ENCODE results near the gene PRIMA1. TPM values are rescaled to one million over a fixed set of nuclear protein-coding genes. Genes with fewer than 3 reads are reported as not detected.

Gene PRIMA1
- total RNA-seq, 1 experiment from 2014 or later, result 2.3 TPM

- H3K4me1 Mint-ChIP-seq, result peaks cover 23 to 24% of the 10 kb centered on the region in 2 experiments
Observed at GRCh38 chr14:93714605-93715004, 73.7 kb downstream of the PRIMA1 start.

More at GRCh38 chr14:93714605-93715004, 73.7 kb downstream of the PRIMA1 start:
- Histone ChIP-seq H3K27ac (ENCODE audit: insufficient read length, low read depth, low read length) (no peak overlapping the region), H2BK120ac (ENCODE audit: low read depth, low read length, poor library complexity, severe bottlenecking) (no peak overlapping the region), H2AFZ (ENCODE audit: low read length) (no peak overlapping the region), H2BK5ac (ENCODE audit: insufficient read length, low read length) (no peak overlapping the region), H2BK20ac (ENCODE audit: low read depth, low read length, poor library complexity, severe bottlenecking) (no peak overlapping the region), H4K8ac (replicated peaks; ENCODE audit: insufficient read length, low read depth, low read length) (no peak overlapping the region), H3K9ac (ENCODE audit: extremely low read depth, insufficient read length, low read length) (no peak overlapping the region), H3K79me1 (ENCODE audit: insufficient read depth, low read depth, low read length, poor library complexity, severe bottlenecking) (no peaks in the 10 kb centered on the region), H3K23me2 (ENCODE audit: insufficient read length, low read depth, low read length, poor library complexity, severe bottlenecking) (no peaks in the 10 kb centered on the region), H3K4me2 (ENCODE audit: insufficient read depth, insufficient read length, low read length) (no peak overlapping the region), H4K91ac (ENCODE audit: insufficient read length, low read depth, low read length) (no peak overlapping the region), H3K4me1 (ENCODE audit: insufficient read depth, low read length) (no peaks in the 10 kb centered on the region; the same call in 1 of the 2 replicates), H3T11ph (ENCODE audit: low read length) (no peak overlapping the region), H3K23ac (ENCODE audit: insufficient read length, low read depth, low read length) (no peak overlapping the region), H3K56ac (ENCODE audit: insufficient read length, low read depth, low read length) (no peak overlapping the region), H4K5ac (ENCODE audit: insufficient read length, low read depth, low read length) (no peak overlapping the region), H4K20me1 (ENCODE audit: control insufficient read depth, insufficient read depth, insufficient read length) (no peaks in the 10 kb centered on the region), H3K4ac (ENCODE audit: low read depth, low read length) (no peak overlapping the region), H3K14ac (ENCODE audit: insufficient read depth, low read length) (no peak overlapping the region), H2BK12ac (ENCODE audit: insufficient read length, low read depth, low read length) (no peak overlapping the region), H3K79me2 (ENCODE audit: insufficient read depth, low read length) (no peaks in the 10 kb centered on the region), H2BK15ac (ENCODE audit: low read depth, low read length) (no peak overlapping the region), H3K9me3 (ENCODE audit: control insufficient read depth, low read depth, low read length) (no peaks in the 10 kb centered on the region), H3K27me3 (ENCODE audit: insufficient read depth, low read length) (no peaks in the 10 kb centered on the region), H3K18ac (ENCODE audit: insufficient read length, low read depth, low read length) (no peak overlapping the region), H2AK5ac (ENCODE audit: insufficient read length, low read length) (no peak overlapping the region)
- Mint-ChIP-seq H3K4me3 (no peak overlapping the region), H3K36me3 (ENCODE audit: insufficient read depth in 1 of 3, low read depth in 3 of 3) (no peaks in the 10 kb centered on the region), H3K27me3 (ENCODE audit: low read depth) (no peaks in the 10 kb centered on the region; the same call in none of the 2 replicates), H3K27ac (no peak overlapping the region), H3K9me3 (no peaks in the 10 kb centered on the region)
- no peak for TF ChIP-seq CTCF (conservative IDR thresholded peaks at IDR 0.05)
- no peak for DNase-seq
- WGBS (ENCODE audit: extremely low coverage, insufficient read length, low lambda C conversion rate), result no CpG with 5 or more reads among the region's 7 CpGs

Measured in H9 (cell line).